GM18951 (cell line): Measurements from ENCODE around the gene PPP1R9B.

Experiments used
- POLR2A ChIP-seq: IDR thresholded peaks from 4 replicates; pipeline ENCODE4 v1.6.1; 2011; ENCODE audit warnings: mild to moderate bottlenecking; ENCODE audit not compliant: insufficient read length, insufficient read depth; ENCODE audit errors: extremely low read depth
- in situ Hi-C: fragments of 300-500 bp; cut with MboI; formaldehyde crosslinking; loops from one replicate; pipeline ENCODE4 v1.12.0; 2022; ENCODE audit warnings: low sequenced_read_pairs, mixed read lengths, inconsistent platforms; ENCODE audit not compliant: unreplicated experiment

Gene PPP1R9B

DNA sequence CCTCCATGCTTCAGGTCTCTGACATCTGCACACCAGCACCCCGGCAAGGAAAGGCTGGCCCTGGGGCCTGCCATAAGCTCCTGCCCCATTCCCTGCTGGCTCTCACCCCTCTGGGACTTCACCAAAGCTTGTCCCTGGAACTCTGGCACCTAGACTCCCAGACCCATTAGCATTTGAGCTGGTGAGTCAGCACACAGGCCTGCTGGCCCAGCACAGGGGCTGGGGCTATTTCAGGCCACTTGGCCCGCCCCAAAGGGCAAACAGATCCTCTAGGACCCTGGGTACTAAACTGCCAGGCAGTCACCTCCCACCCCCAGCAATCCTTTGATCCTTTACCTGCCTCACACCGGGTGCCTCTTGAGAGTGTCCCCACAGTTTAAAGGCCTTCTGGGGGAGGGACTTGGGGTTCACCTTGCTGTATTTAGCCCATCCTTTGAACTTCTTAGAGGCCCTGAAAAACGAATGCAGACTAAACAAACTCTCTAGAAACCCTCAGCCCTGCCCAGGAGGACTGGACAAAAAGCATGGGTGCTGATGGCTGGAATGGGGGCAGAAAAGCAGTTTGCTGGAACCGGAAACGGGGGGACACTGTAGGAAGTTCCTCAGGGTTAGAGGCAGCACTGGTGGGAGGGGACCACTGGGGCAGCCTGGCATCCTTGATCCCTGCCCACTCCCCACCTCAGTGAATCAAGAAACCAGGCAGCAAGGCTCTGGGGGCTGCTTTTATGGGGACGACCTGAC is 17.3 kb downstream of the PPP1R9B start:
- peak; percentile 7 for TF ChIP-seq POLR2A

DNA sequence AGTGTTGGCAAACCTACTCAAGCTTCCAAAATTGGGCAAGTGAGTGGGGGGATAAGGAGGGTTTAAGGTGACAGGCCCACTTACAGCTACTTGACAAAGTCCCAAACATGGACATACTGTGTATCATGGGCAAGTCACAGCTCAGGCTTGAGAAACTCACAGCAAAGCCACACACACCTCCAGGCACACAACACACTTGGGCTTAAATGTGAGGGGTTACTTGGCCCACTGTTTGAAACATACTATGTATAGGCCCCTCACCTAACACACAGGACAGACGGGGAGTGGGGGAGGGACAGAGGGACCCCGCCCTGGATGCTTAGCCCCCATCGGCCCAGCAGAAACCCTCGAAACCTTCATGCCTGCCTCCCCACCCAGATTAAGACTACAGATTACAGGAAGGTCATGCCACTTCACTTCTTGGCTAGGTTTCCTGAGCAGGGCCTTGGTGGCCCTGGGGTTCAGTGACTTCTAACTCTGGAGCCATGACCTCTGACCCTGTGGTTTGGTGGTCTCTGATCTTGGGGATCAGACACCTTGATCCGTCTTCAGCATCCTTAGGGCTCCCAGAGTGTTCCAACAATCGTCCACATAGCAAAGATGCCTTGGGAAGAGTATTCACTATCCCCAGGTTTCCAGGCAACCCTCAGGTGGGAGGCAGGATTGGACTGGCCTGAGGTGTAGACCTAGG is 18.2 kb downstream of the PPP1R9B start:
- no peak for TF ChIP-seq POLR2A
- in situ Hi-C loops = no loop called here

More for the DNA sequence above, 17.3 kb downstream of the PPP1R9B start:
- in situ Hi-C loops = no loop called here

GRCh38 chr17:50130559-50131305 is 19.7 kb downstream of the PPP1R9B start:
- TF ChIP-seq POLR2A = no peak
- in situ Hi-C loops = no loop called here

DNA sequence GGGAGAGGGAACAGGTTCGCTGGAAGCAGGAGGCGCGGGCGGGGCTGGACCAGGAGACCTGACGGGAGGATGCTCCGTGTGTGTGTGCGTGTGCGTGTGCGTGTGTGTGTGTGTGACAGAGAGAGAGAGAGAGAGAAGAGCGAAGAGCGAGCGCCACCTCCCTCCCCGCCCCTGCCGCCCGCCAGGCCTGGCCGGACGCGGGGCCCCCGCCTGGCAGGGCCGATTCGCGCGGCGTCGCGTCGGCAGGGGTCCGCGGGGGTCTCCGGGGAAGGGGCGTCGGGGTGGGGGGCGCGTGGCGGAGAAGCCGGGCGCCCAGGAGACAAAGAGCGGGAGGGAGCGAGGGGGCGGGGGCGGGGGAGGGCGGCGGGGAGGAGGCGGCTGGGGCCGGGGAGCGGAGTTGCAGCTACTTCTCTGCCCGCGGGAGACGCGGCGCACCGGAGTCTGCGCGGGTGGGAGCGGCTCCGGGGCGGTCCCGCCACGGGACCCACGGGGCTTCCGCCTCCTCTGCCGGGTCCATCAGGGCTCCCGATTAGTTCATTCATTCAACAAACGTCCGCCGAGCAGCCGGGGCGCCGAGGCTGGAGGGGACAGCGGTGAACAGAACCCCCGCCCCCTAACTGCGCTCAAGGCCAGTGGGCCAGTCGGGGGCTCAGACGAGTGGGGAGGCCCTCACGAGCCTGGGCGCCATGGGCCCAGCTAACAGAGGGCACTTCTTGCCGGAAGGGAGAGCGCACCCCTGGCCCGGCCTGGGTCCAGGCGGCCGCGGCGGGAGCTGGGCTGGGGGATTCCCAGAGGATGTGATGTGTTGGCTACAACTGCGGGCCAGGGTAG is 20.5 kb downstream of the PPP1R9B start, which contains the start of gene SAMD14:
Gene SAMD14, minus strand, starts transcription at position 433 of the 831 bp plus-strand sequence. CDS start 5,201 bp downstream, outside the sequence.
- in situ Hi-C loops = no loop called here
- TF ChIP-seq POLR2A = no peak

GRCh38 chr17:50129353-50129727 is 21.1 kb downstream of the PPP1R9B start:
- no peak for TF ChIP-seq POLR2A
- in situ Hi-C loops = no loop called here

DNA sequence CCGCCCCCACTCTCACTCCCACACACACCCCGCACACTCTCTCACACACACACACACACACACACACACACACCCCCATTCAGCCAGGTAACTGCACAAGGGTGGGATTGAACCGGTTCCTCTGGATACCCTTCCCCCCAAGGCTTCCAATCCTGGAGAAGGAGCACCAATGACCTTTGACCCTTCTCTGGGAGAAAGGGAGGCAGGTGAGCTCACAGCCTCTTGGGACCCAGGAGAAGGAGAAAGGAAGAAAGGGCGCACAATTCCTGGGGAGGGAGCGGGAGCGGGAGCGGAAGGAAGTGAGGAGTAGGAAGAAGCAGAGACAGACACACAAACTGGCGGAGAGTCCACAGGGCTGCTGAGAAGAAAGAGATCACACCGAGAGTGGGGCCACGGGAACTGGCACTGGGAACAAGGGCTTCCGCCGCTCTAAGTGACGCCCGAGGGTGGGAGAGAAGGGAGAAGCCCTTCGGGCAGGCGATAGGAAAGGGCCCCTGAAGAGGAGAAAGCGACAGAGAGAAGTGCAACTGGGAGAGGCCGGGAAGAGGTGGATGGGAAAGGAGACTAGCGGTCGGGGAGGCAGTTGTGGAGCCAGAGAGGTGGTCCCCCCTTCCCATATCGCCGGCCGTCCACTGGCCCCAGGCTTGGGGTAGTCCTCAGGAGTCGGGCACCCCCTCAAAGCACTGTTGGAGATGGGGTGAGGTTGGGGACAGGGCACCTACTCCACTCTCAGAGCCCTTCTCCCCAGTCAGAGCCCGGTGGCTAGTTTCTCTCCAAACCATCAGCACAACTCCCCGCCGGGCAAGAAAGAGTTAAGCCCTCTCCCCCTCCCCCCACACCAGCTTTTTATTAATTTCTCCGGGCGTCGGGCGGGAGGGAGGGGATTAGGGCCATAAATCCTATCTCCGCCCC is 21.8 kb downstream of the PPP1R9B start:
- no peak for TF ChIP-seq POLR2A
- in situ Hi-C loops = no loop called here

DNA sequence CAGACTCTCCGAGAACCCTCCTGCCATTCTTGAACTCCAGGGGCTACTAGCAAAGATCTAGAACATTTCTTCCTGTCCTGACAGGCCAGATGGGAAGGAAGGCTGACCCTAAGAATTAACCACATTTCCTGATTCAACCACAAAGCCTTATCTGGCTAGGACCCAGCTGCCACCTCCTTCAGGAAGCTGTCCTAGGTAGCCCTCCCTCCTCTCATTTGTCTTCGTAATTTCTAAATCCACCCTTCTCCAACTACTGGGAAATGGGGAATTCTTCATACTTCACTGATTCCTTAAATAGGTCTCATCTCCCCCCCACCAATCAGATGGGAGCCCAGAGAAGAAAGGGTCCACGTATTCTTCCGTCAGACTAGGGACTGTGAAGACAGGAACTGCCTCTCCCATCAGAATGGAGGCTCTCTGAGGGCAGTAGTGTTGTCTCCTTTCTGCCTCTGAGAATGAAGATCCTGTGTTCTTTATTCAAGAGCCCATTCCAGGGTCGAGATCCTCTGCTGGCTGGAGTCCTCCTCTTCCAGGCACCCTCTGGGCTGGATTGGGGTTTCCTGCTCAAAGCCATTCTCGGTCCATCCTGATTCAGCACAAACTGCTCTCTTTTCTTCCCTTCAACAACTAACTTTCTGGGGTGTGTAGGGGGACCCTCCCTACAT is 22.6 kb downstream of the PPP1R9B start:
- TF ChIP-seq POLR2A = no peak

GRCh38 chr17:50125420-50125997 is 25.0 kb downstream of the PPP1R9B start:
- TF ChIP-seq POLR2A = no peak
- in situ Hi-C loops = no loop called here

More for the DNA sequence above, 22.6 kb downstream of the PPP1R9B start:
- in situ Hi-C loops = no loop called here

DNA sequence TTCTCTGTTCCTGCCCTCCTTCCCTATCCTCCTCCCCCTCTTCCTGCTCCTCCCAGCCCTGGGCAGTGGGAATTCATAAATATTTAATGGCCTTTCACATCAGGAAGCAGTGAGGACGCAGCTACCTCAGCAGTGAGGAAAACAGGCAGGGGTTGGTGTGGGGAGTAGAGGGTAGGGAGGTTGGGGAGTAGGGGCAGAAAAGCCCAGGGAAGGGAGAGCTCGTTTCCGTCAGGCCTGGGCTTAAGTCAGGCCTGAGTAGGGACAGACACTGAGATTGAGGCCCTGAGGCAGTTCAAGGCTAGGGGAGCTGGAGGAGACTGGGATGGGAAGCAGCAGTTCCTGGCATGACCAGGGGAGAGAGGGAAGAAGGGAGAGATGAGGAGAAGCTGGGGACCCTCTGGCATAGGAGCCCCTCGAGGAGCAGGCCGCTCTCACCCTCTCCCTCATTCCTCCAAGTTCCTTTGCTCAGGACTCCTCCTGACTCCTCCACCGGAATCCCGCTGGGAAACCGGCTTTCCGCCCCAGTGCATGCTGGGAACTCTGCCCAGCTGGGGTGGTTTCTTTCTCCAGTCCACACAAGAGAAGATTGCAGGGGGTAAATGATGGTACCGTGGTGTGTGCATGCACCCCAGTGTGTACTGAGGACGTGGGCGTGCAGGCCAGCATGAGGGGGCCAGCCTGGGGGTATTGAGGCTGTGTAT is 26.7 kb downstream of the PPP1R9B start:
- TF ChIP-seq POLR2A = no peak
- in situ Hi-C loops = no loop called here

DNA sequence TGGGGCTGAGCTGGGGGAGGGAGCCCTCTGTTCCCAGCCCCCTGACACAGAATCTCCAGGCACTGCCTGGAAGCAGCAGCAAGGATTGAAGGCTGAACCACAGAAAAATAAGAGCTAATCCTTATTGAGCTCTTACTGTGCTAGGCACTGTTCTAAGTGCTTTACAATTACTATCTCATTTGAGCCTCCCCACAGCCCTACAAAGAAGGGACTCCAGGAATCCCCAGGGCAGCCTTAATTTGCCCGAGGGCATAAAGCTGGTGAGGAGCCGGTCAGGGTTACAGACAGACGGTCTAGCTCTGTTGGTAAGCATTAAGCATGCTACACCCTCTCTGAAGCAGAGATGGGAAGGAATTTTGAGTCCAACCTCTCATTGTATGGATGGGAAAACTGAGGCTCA is 27.5 kb downstream of the PPP1R9B start:
- in situ Hi-C loops = no loop called here
- TF ChIP-seq POLR2A = no peak
